ENCODE results near the gene LRRTM4.

- TF ChIP-seq ZBTB43 (CRISPR knock-in tag; IDR thresholded peaks at IDR 0.05) (no peak), USF2 (CRISPR knock-in tag; IDR thresholded peaks at IDR 0.05) (no peak), CTCF (IDR thresholded peaks at IDR 0.05) (no peak), NFATC4 (CRISPR knock-in tag; IDR thresholded peaks at IDR 0.05) (no peak), TEAD4 (CRISPR knock-in tag; IDR thresholded peaks at IDR 0.05) (no peak), MLX (CRISPR knock-in tag; IDR thresholded peaks at IDR 0.05) (no peak), CREB1 (CRISPR knock-in tag; IDR thresholded peaks at IDR 0.05) (no peak), NR3C1 (CRISPR knock-in tag; conservative IDR thresholded peaks at IDR 0.05; ENCODE audit: low read depth) (no peak), ATF2 (CRISPR knock-in tag; IDR thresholded peaks at IDR 0.05; ENCODE audit: borderline replicate concordance, low read depth) (no peak), E2F1 (CRISPR knock-in tag; IDR thresholded peaks at IDR 0.05) (no peak), JUN (CRISPR knock-in tag; IDR thresholded peaks at IDR 0.05) (no peak), HMGXB4 (CRISPR knock-in tag; IDR thresholded peaks at IDR 0.05) (no peak), MAX (CRISPR knock-in tag; IDR thresholded peaks at IDR 0.05) (no peak), ELF4 (CRISPR knock-in tag; IDR thresholded peaks at IDR 0.05; ENCODE audit: low read depth) (no peak)
Observed at GRCh38 chr2:76793647-76794334, 728.4 kb downstream of the LRRTM4 start.

All from WTC11 (cell line).